Peyer's patch (tissue), 4 donors: ENCODE data around the gene UBE2D1.

Source experiments
- POLR2A ChIP-seq, 2 donors: fragments of 450-650 bp; IDR thresholded peaks; one replicate each; pipeline ENCODE4 v1.5.1; 2017; ENCODE audit warnings: antibody characterized with exemption in 2 of 2, mild to moderate bottlenecking in 2 of 2, moderate library complexity in 2 of 2
- TF ChIP-seq, protein P1 (sequence below), 6 experiments: fragments of 450-650 bp in 4 of 6; fragments of 200-600 bp in 2 of 6; sonication (generic) in 1 of 6; IDR thresholded peaks; one replicate each; pipeline ENCODE4 v1.5.1; 2017 to 2019; ENCODE audit warnings: antibody characterized with exemption in 6 of 6, mild to moderate bottlenecking in 3 of 6, moderate library complexity in 1 of 6

DNA sequence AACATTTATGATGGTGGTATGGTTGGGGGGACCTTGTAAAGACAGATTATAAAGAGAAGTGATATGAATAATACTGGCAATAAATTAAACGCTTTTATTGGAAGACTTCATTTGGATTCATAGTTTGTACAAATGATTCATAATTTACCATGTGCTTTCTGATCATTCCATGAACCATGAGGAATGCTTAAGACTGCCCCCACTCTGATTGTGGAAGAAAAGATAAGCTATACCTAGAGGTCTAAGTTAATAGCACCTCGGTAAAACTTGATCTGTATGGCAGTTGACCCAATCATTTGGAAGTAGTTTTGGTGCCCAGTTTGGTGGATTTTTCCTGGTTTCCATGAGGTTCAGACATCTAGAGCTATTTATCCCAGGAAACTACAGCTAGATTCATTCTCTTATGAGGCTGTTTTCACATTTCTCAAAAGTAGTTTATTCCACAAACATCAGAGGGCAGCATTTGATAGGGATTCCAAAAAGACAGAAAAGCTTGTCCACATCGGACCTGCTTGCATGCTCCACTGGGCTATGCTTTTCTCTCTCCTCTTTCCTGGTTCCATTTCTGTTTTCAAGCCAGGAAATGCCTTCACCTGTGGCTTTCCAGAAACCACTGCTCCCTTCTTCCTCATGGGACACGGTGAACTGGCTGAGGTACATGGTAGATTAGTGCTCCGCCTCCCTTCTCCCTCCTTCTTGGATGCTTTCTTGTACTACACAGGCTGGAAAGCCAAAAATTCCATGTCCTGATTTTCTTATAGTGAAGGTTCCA lies 79.7 kb downstream of the UBE2D1 start:
- TF ChIP-seq POLR2A (IDR thresholded peaks at IDR 0.05), result no peak
- TF ChIP-seq, protein P1, sequence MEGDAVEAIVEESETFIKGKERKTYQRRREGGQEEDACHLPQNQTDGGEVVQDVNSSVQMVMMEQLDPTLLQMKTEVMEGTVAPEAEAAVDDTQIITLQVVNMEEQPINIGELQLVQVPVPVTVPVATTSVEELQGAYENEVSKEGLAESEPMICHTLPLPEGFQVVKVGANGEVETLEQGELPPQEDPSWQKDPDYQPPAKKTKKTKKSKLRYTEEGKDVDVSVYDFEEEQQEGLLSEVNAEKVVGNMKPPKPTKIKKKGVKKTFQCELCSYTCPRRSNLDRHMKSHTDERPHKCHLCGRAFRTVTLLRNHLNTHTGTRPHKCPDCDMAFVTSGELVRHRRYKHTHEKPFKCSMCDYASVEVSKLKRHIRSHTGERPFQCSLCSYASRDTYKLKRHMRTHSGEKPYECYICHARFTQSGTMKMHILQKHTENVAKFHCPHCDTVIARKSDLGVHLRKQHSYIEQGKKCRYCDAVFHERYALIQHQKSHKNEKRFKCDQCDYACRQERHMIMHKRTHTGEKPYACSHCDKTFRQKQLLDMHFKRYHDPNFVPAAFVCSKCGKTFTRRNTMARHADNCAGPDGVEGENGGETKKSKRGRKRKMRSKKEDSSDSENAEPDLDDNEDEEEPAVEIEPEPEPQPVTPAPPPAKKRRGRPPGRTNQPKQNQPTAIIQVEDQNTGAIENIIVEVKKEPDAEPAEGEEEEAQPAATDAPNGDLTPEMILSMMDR (IDR thresholded peaks at IDR 0.05), result peak in 3 of 6 experiments; percentile 8 to 39 (median 19)
